Natural killer cell (primary cell): ENCODE data around the gene CHST8. TPM values are rescaled to one million over a fixed set of nuclear protein-coding genes. Genes with fewer than 3 reads are reported as not detected.

Experiments used
- ATAC-seq, 3 donors: fragments of 150-1000 bp in 2 of 3; fragments of 200-7000 bp in 1 of 3; cut with Tn5 transposase; 1 replicate in 1 of 3; 2 replicates in 2 of 3; pipeline ENCODE4 v1.10.0; 2021; ENCODE audit warnings: mild to moderate bottlenecking in 2 of 3, moderate library complexity in 2 of 3
- DNase-seq, 2 donors: peaks; one replicate each; pipeline versions ENCODE4 v3.0.0 to v3.0.0-alpha.2; 2013 to 2021; ENCODE audit warnings: mixed read lengths in 1 of 2
- H3K27ac ChIP-seq: one replicate; pipeline ENCODE4 v1.5.1; 2013; ENCODE audit warnings: mild to moderate bottlenecking, low read length
- H3K27me3 ChIP-seq: one replicate; pipeline ENCODE4 v1.6.1; 2013; ENCODE audit warnings: low read length; ENCODE audit not compliant: control insufficient read depth, insufficient read depth
- H3K36me3 ChIP-seq: one replicate; pipeline ENCODE4 v1.6.1; 2013; ENCODE audit warnings: low read length; ENCODE audit not compliant: control insufficient read depth, insufficient read depth
- H3K4me1 ChIP-seq: one replicate; pipeline ENCODE4 v1.6.1; 2013; ENCODE audit warnings: low read length; ENCODE audit not compliant: control insufficient read depth, insufficient read depth
- H3K4me3 ChIP-seq: one replicate; pipeline ENCODE4 v1.5.1; 2013; ENCODE audit warnings: low read length
- H3K9me3 ChIP-seq: one replicate; pipeline ENCODE4 v1.6.1; 2013; ENCODE audit warnings: low read length; ENCODE audit not compliant: control insufficient read depth, insufficient read depth
- H3K27ac Mint-ChIP-seq, 2 donors: one replicate each; pipeline ENCODE4 v1.8.0; 2022; ENCODE audit warnings: mild to moderate bottlenecking in 2 of 2, mixed read lengths in 2 of 2, moderate library complexity in 1 of 2
- H3K27me3 Mint-ChIP-seq, 2 donors: one replicate each; pipeline ENCODE4 v1.8.0; 2022; ENCODE audit warnings: low read depth in 2 of 2, mixed read lengths in 2 of 2
- H3K36me3 Mint-ChIP-seq: one replicate; pipeline ENCODE4 v1.8.0; 2022; ENCODE audit warnings: mixed read lengths
- H3K4me1 Mint-ChIP-seq, 2 donors: one replicate each; pipeline ENCODE4 v1.8.0; 2022; ENCODE audit warnings: mixed read lengths in 2 of 2
- H3K4me3 Mint-ChIP-seq: one replicate; pipeline ENCODE4 v1.8.0; 2022; ENCODE audit warnings: mild to moderate bottlenecking, moderate library complexity, mixed read lengths
- H3K9me3 Mint-ChIP-seq, 2 donors: one replicate each; pipeline ENCODE4 v1.8.0; 2022; ENCODE audit warnings: mixed read lengths in 2 of 2
- CTCF ChIP-seq: fragments of 200-600 bp; IDR thresholded peaks from one replicate; pipeline ENCODE4 v1.8.0; 2022; ENCODE audit warnings: antibody characterized with exemption
- WGBS: methylation state at CpG from one replicate; pipeline ENCODE4 v1.1.7; 2013; ENCODE audit warnings: missing lambda C conversion rate; ENCODE audit not compliant: insufficient coverage; 5-methylcytosine and 5-hydroxymethylcytosine counted together
- intact Hi-C: fragments of 100-400 bp; cut with micrococcal nuclease; formaldehyde crosslinking; loops from one replicate; pipeline ENCODE4 v1.14.2; 2022
- total RNA-seq, 4 donors: library from RNA; stranded (reverse); fragments of 120-200 nt in 1 of 4; gene quantifications; one replicate each; pipeline versions ENCODE4 v1.2.3 to v1.2.4, GENCODE V29; 2013 to 2022

CHST8 gene
- total RNA-seq, 3 donors from 2014 or later (not counting 1 experiment from before 2014, with no cell fraction given), result not detected

GRCh38 chr19:33638167-33639034 lies 16.6 kb downstream of the CHST8 start:
- ATAC-seq, result no peak
- H3K4me1 ChIP-seq, result no peaks in the 10 kb centered on the region
- no peaks in the 10 kb centered on the region for H3K36me3 ChIP-seq
- no peak overlapping the region for H3K4me3 ChIP-seq
- Mint-ChIP-seq H3K27ac (no peak overlapping the region), H3K4me3 (no peak overlapping the region), H3K27me3 (peaks cover 7 to 20% of the 10 kb centered on the region in 2 donors), H3K9me3 (no peaks in the 10 kb centered on the region), H3K36me3 (no peaks in the 10 kb centered on the region), H3K4me1 (no peaks in the 10 kb centered on the region)
- intact Hi-C loops, result no loop called here
- no peak overlapping the region for H3K27ac ChIP-seq
- DNase-seq, result no peak
- TF ChIP-seq CTCF, result no peak
- WGBS, result 33% methylated on average over 15 of the region's 15 CpGs
- H3K27me3 ChIP-seq, result no peaks in the 10 kb centered on the region
- H3K9me3 ChIP-seq, result no peaks in the 10 kb centered on the region

- H3K27me3 ChIP-seq, result no peaks in the 10 kb centered on the region
- intact Hi-C loops, result no loop called here
Measured at GRCh38 chr19:33639035-33639681, 17.4 kb downstream of the CHST8 start.

GRCh38 chr19:33640773-33641172 lies 19.0 kb downstream of the CHST8 start:
- WGBS, result 79% methylated on average over 9 of the region's 9 CpGs
- H3K9me3 Mint-ChIP-seq, result no peaks in the 10 kb centered on the region

More at GRCh38 chr19:33639035-33639681, 17.4 kb downstream of the CHST8 start:
- no peak overlapping the region for H3K4me3 Mint-ChIP-seq
- no peak for ATAC-seq
- Histone ChIP-seq H3K9me3 (no peaks in the 10 kb centered on the region), H3K36me3 (no peaks in the 10 kb centered on the region), H3K4me3 (no peak overlapping the region), H3K4me1 (no peaks in the 10 kb centered on the region), H3K27ac (no peak overlapping the region)
- no peaks in the 10 kb centered on the region for H3K36me3 Mint-ChIP-seq
- H3K9me3 Mint-ChIP-seq, result no peaks in the 10 kb centered on the region
- no peak overlapping the region for H3K27ac Mint-ChIP-seq
- TF ChIP-seq CTCF, result no peak
- H3K4me1 Mint-ChIP-seq, result no peaks in the 10 kb centered on the region
- H3K27me3 Mint-ChIP-seq, result peaks cover 7 to 20% of the 10 kb centered on the region in 2 donors
- 66% methylated on average over 14 of the region's 14 CpGs for WGBS
- no peak for DNase-seq

More at GRCh38 chr19:33640773-33641172, 19.0 kb downstream of the CHST8 start:
- H3K4me1 ChIP-seq, result no peaks in the 10 kb centered on the region
- H3K27ac Mint-ChIP-seq, result no peak overlapping the region
- no peak overlapping the region for H3K27ac ChIP-seq
- no peaks in the 10 kb centered on the region for H3K36me3 Mint-ChIP-seq
- no peaks in the 10 kb centered on the region for H3K9me3 ChIP-seq
- peaks cover 7 to 20% of the 10 kb centered on the region in 2 donors for H3K27me3 Mint-ChIP-seq
- no peak overlapping the region for H3K4me3 ChIP-seq
- no peaks in the 10 kb centered on the region for H3K27me3 ChIP-seq
- intact Hi-C loops, result no loop called here
- DNase-seq, result no peak
- H3K36me3 ChIP-seq, result no peaks in the 10 kb centered on the region
- no peaks in the 10 kb centered on the region for H3K4me1 Mint-ChIP-seq
- ATAC-seq, result no peak
- no peak overlapping the region for H3K4me3 Mint-ChIP-seq
- TF ChIP-seq CTCF, result no peak
